HEK293T (cell line): ENCODE results near the gene PLLP.

ENCODE experiments used
- CTCF ChIA-PET: fragments of 350-600 bp; formaldehyde crosslinking; extraction: SDS; loops from one replicate; lab custom pipeline; 2021; ENCODE audit warnings: antibody characterized with exemption, inconsistent platforms; lab: Yijun Ruan, JAX
- POLR2A ChIA-PET: fragments of 350-600 bp; formaldehyde crosslinking; extraction: SDS; loops from one replicate; lab custom pipeline; 2020; ENCODE audit warnings: antibody characterized with exemption, inconsistent platforms; lab: Yijun Ruan, JAX
- DNase-seq: peaks from one replicate; pipeline ENCODE4 v3.0.0; 2012; ENCODE audit warnings: mixed read lengths; ENCODE audit errors: extremely low spot score
- ARNT ChIP-seq: fragments of 450-650 bp; IDR thresholded peaks from 2 replicates; pipeline ENCODE4 v1.6.1; 2017; ENCODE audit warnings: mild to moderate bottlenecking
- BHLHE40 ChIP-seq: fragments of 450-650 bp; IDR thresholded peaks from 2 replicates; pipeline ENCODE4 v1.6.1; 2016; ENCODE audit warnings: mild to moderate bottlenecking, moderate library complexity, borderline replicate concordance
- CTBP1 ChIP-seq: fragments of 450-650 bp; IDR thresholded peaks from 2 replicates; pipeline ENCODE4 v1.6.1; 2016; ENCODE audit warnings: borderline replicate concordance
- ELF4 ChIP-seq: fragments of 450-650 bp; IDR thresholded peaks from 2 replicates; pipeline ENCODE4 v1.6.1; 2017; ENCODE audit warnings: antibody characterized with exemption
- FOXA1 ChIP-seq: fragments of 450-650 bp; IDR thresholded peaks from 2 replicates; pipeline ENCODE4 v1.6.1; 2016; ENCODE audit warnings: mild to moderate bottlenecking
- FOXK2 ChIP-seq: fragments of 450-650 bp; IDR thresholded peaks from 2 replicates; pipeline ENCODE4 v1.6.1; 2016; ENCODE audit warnings: mild to moderate bottlenecking
- FOXM1 ChIP-seq: fragments of 450-650 bp; IDR thresholded peaks from 2 replicates; pipeline ENCODE4 v1.6.1; 2017; ENCODE audit warnings: mild to moderate bottlenecking, borderline replicate concordance
- HDGF ChIP-seq: fragments of 450-650 bp; IDR thresholded peaks from 2 replicates; pipeline ENCODE4 v1.6.1; 2017; ENCODE audit warnings: antibody characterized with exemption, borderline replicate concordance
- L3MBTL2 ChIP-seq: fragments of 450-650 bp; conservative IDR thresholded peaks from 2 replicates; pipeline ENCODE4 v1.6.1; 2016; ENCODE audit warnings: mild to moderate bottlenecking
- LEF1 ChIP-seq: fragments of 450-650 bp; IDR thresholded peaks from 2 replicates; pipeline ENCODE4 v1.6.1; 2017; ENCODE audit warnings: mild to moderate bottlenecking, borderline replicate concordance
- NFRKB ChIP-seq: fragments of 450-650 bp; IDR thresholded peaks from 2 replicates; pipeline ENCODE4 v1.6.1; 2016; ENCODE audit warnings: mild to moderate bottlenecking, moderate library complexity
- SP1 ChIP-seq: fragments of 450-650 bp; IDR thresholded peaks from 2 replicates; pipeline ENCODE4 v1.6.1; 2017
- SUZ12 ChIP-seq: fragments of 450-650 bp; IDR thresholded peaks from 2 replicates; pipeline ENCODE4 v1.6.1; 2016; ENCODE audit warnings: mild to moderate bottlenecking
- TARDBP ChIP-seq: fragments of 450-650 bp; IDR thresholded peaks from 2 replicates; pipeline ENCODE4 v1.6.1; 2016
- ZNF384 ChIP-seq: fragments of 450-650 bp; IDR thresholded peaks from 2 replicates; pipeline ENCODE4 v1.6.1; 2016
- TF ChIP-seq, protein P1 (sequence below): fragments of 450-650 bp; IDR thresholded peaks from 2 replicates; pipeline ENCODE4 v1.6.1; 2016

PLLP gene

DNA sequence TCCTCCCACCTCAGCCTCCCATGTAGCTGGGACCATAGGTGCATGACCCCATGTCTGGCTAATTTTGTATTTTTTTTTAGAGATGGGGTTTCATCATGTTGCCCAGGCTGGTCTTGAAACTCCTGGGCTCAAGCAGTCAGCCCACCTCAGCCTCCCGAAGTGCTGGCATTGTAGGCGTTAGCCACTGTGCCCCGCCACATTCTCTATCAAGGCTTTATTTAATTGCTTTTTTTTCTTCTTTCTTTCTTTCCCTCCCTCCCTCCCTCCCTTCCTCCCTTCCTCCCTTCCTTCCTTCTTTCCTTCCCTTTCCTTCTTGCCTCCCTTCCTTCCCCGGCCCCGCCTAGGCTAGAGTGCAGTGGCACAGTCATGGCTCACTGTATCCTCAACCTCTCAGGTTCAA is 74.7 kb downstream of the PLLP start:
- no peak for DNase-seq
- POLR2A ChIA-PET = no interaction called here
- TF ChIP-seq FOXK2 (no peak), ZNF384 (no peak), CTBP1 (no peak), FOXM1 (no peak), LEF1 (no peak), NFRKB (no peak), L3MBTL2 (no peak), FOXA1 (no peak), SUZ12 (no peak), ELF4 (no peak), SP1 (no peak), ARNT (no peak), TARDBP (no peak), BHLHE40 (no peak)
- TF ChIP-seq, protein P1, sequence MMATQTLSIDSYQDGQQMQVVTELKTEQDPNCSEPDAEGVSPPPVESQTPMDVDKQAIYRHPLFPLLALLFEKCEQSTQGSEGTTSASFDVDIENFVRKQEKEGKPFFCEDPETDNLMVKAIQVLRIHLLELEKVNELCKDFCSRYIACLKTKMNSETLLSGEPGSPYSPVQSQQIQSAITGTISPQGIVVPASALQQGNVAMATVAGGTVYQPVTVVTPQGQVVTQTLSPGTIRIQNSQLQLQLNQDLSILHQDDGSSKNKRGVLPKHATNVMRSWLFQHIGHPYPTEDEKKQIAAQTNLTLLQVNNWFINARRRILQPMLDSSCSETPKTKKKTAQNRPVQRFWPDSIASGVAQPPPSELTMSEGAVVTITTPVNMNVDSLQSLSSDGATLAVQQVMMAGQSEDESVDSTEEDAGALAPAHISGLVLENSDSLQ = no peak
- CTCF ChIA-PET = no interaction called here

DNA sequence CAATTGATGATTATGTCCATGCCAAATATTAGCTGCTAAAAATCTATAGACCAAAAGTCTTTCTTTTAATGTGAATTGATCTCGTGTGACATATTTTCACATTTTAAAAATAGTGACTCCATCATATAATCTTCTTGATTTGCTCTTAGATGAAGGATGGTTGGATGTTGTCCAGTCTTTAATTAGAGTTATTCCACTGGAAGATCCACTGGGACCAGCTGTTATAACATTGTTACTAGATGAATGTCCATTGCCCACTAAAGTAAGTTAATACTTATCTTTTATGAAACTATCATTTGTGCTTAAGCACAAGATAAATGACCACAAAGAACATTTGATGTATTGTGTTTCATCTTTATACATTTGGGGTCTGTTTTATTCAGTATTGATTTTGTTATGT is 75.5 kb downstream of the PLLP start:
- DNase-seq = no peak
- CTCF ChIA-PET = no interaction called here

More for the DNA sequence above, 75.5 kb downstream of the PLLP start:
- no peak for TF ChIP-seq SP1
- no peak for TF ChIP-seq LEF1
- no peak for TF ChIP-seq NFRKB
- TF ChIP-seq CTBP1 = no peak
- no peak for TF ChIP-seq SUZ12
- TF ChIP-seq HDGF = no peak
- TF ChIP-seq ARNT = no peak
- no peak for TF ChIP-seq BHLHE40
- no peak for TF ChIP-seq ELF4
- TF ChIP-seq, protein P1 = no peak
- TF ChIP-seq FOXK2 = no peak
- no peak for TF ChIP-seq TARDBP
- POLR2A ChIA-PET = no interaction called here
